Heart left ventricle (tissue), 13 donors: ENCODE results near the gene RHBDF2.

Experiments
- POLR2A ChIP-seq, 2 donors: fragments of 450-650 bp; IDR thresholded peaks; one replicate each; pipeline ENCODE4 v1.6.1; 2017; ENCODE audit warnings: antibody characterized with exemption in 2 of 2, mild to moderate bottlenecking in 2 of 2, moderate library complexity in 2 of 2
- TF ChIP-seq, protein P1 (sequence below), 12 donors: fragments of 200-600 bp; sonication (generic) in 4 of 12; IDR thresholded peaks; one replicate each; pipeline versions ENCODE4 v1.5.0 to v1.8.0; 2018 to 2022; ENCODE audit warnings: antibody characterized with exemption in 12 of 12, mild to moderate bottlenecking in 5 of 12
- donor health status: ischemic (EF 13 %, LVEDD 7.1; RV severe dilation, severe dysfunction).
- donor health status: DM: no; HTN: yes; CAD: no.
- donor health status: DM: no; HTN: no; CAD: no.
- donor health status: ischemic (EF 25% LVEDD 6.9; RV normal size, moderate dysfunction).
- donor health status: ischemic (EF 25% LVEDD 5.7; RV mildly dilated, moderate dysfunction).
- donor health status: ischemic (EF 35%, LVEDD 5.7; RV mildly dilated, moderate dysfunction).
- donor health status: nonischemic (EF 11% LVEDD 7.7; RV severe dilation, severe dysfunction).
- donor health status: DM: yes; HTN: yes; CAD: no.
- donor health status: PGD.
- donor health status: ischemic (EF 29% LVEDD 5.4; RV normal size, mild dysfunction).
- donor health status: nonischemic (EF 23%, LVEDD 6.1; RV moderate dilation, normal function).

DNA sequence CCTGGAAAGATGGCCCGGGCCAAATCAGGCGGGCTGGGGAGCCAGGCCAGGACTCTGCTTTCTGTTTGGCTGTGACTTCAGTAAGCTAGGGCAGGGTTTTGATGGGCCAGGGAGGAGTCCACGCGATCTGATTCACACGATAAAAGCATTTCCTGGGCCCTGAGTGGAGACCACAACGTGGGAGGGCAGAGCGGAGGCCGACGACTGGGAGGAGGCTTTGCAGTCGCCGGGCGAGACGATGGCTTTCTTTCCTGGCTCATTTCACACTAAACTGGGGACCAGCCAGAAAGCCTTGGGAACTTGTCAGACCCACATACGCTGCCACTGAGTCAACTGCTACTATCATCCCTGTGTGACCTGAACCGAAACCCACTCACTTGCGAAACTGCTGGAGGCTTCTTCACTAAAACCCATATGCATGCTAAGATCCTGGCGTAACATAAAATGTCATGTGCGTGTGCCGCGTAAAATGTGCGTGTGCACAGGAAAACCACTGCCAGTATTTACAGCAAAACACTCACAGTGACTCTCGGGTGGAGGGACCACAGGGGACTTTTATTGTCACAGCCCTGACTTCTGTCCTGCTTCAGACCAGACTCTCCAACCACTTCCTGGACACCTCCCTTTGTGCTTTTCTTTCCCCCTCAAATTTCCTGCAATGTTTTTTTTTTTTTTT, 14.2 kb upstream of the RHBDF2 start:
- TF ChIP-seq, protein P1, sequence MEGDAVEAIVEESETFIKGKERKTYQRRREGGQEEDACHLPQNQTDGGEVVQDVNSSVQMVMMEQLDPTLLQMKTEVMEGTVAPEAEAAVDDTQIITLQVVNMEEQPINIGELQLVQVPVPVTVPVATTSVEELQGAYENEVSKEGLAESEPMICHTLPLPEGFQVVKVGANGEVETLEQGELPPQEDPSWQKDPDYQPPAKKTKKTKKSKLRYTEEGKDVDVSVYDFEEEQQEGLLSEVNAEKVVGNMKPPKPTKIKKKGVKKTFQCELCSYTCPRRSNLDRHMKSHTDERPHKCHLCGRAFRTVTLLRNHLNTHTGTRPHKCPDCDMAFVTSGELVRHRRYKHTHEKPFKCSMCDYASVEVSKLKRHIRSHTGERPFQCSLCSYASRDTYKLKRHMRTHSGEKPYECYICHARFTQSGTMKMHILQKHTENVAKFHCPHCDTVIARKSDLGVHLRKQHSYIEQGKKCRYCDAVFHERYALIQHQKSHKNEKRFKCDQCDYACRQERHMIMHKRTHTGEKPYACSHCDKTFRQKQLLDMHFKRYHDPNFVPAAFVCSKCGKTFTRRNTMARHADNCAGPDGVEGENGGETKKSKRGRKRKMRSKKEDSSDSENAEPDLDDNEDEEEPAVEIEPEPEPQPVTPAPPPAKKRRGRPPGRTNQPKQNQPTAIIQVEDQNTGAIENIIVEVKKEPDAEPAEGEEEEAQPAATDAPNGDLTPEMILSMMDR (IDR thresholded peaks at IDR 0.05): no peak
- no peak for TF ChIP-seq POLR2A (IDR thresholded peaks at IDR 0.05)
